ENCODE measurements around the gene CACNA1C.

The CACNA1C gene

GRCh38 chr12:2052826-2053678, at the start of gene CACNA1C:
Gene CACNA1C (plus strand): TSS chr12:2052987. CDS start chr12:2053563, 576 bp downstream.
- DNase-seq (ENCODE audit: low read depth) = peak; percentile 78

GRCh38 chr12:2003676-2004112, 49.1 kb upstream of the CACNA1C start:
- DNase-seq (ENCODE audit: low read depth) = peak; percentile 55

- peak; percentile 96 for DNase-seq (ENCODE audit: low read depth)
Measured at GRCh38 chr12:2004113-2004929, 48.5 kb upstream of the CACNA1C start, which contains the start of gene DCP1B. Gene DCP1B (minus strand): TSS chr12:2004457. CDS start chr12:2004431, 26 bp downstream.

GRCh38 chr12:2008677-2009076, 44.1 kb upstream of the CACNA1C start:
- DNase-seq (ENCODE audit: low read depth) = peak; percentile 13

- DNase-seq (ENCODE audit: low read depth) = no peak
Measured at GRCh38 chr12:2009623-2010022, 43.2 kb upstream of the CACNA1C start.

GRCh38 chr12:2011643-2012607, 40.9 kb upstream of the CACNA1C start:
- DNase-seq (ENCODE audit: low read depth) = no peak

- DNase-seq (ENCODE audit: low read depth) = no peak
Measured at GRCh38 chr12:2013086-2013485, 39.7 kb upstream of the CACNA1C start.

- no peak for DNase-seq (ENCODE audit: low read depth)
Measured at GRCh38 chr12:2013527-2014223, 39.1 kb upstream of the CACNA1C start.

- DNase-seq (ENCODE audit: low read depth) = no peak
Measured at GRCh38 chr12:2014231-2014630, 38.6 kb upstream of the CACNA1C start.

- DNase-seq (ENCODE audit: low read depth) = no peak
Measured at GRCh38 chr12:2016862-2017545, 35.8 kb upstream of the CACNA1C start.

- DNase-seq (ENCODE audit: low read depth) = peak; percentile 53
Measured at GRCh38 chr12:2017546-2018337, 35.0 kb upstream of the CACNA1C start.

GRCh38 chr12:2018391-2018790, 34.4 kb upstream of the CACNA1C start:
- no peak for DNase-seq (ENCODE audit: low read depth)

GRCh38 chr12:2019126-2019525, 33.7 kb upstream of the CACNA1C start:
- DNase-seq (ENCODE audit: low read depth) = no peak

- DNase-seq (ENCODE audit: low read depth) = no peak
Measured at GRCh38 chr12:2020511-2020910, 32.3 kb upstream of the CACNA1C start.

- DNase-seq (ENCODE audit: low read depth) = no peak
Measured at GRCh38 chr12:2023365-2023764, 29.4 kb upstream of the CACNA1C start.

- DNase-seq (ENCODE audit: low read depth) = no peak
Measured at GRCh38 chr12:2027351-2027750, 25.4 kb upstream of the CACNA1C start.

GRCh38 chr12:2029851-2030250, 22.9 kb upstream of the CACNA1C start:
- no peak for DNase-seq (ENCODE audit: low read depth)

- DNase-seq (ENCODE audit: low read depth) = no peak
Measured at GRCh38 chr12:2032506-2032905, 20.3 kb upstream of the CACNA1C start.

GRCh38 chr12:2034633-2035430, 18.0 kb upstream of the CACNA1C start:
- peak; percentile 78 for DNase-seq (ENCODE audit: low read depth)

Measured in EH (cell line).